ENCODE results near the gene COL13A1. TPM values are rescaled to one million over a fixed set of nuclear protein-coding genes. Genes with fewer than 3 reads are reported as not detected.

Gene COL13A1
- total RNA-seq, 6 donors from 2014 or later = 4.3 to 21.2 (median 10.4) TPM

GRCh38 chr10:69902835-69903535, 101.3 kb downstream of the COL13A1 start:
- H3K36me3 ChIP-seq = no peaks in the 10 kb centered on the region
- no peaks in the 10 kb centered on the region for H3K27me3 ChIP-seq
- ATAC-seq (ENCODE audit: low FRiP score in 2 of 2) (peak in 1 of 2 donors; percentile 52), DNase-seq (peak; percentile 58 to 66)
- TF ChIP-seq EP300 (IDR thresholded peaks at IDR 0.05) (no peak), POLR2AphosphoS5 (IDR thresholded peaks at IDR 0.05) (no peak), CTCF (IDR thresholded peaks at IDR 0.05) (no peak), POLR2A (IDR thresholded peaks at IDR 0.05) (no peak)
- 52 to 68% methylated on average over 3 to 7 of the region's 7 CpGs for WGBS, 2 donors
- H3K9me3 ChIP-seq = no peaks in the 10 kb centered on the region
- peaks cover 0 to 16% (median 13%) of the 10 kb centered on the region in 4 donors for H3K4me1 ChIP-seq
- no peak overlapping the region for H3K4me3 ChIP-seq
- H3K27ac ChIP-seq = peak overlapping the region in 3 of 4 donors; percentile 4 to 50 (median 49)

GRCh38 chr10:69904533-69904932, 102.8 kb downstream of the COL13A1 start:
- Histone ChIP-seq H3K36me3 (no peaks in the 10 kb centered on the region), H3K27ac (no peak overlapping the region), H3K9me3 (no peaks in the 10 kb centered on the region), H3K27me3 (no peaks in the 10 kb centered on the region), H3K4me1 (peaks cover 0 to 16% (median 13%) of the 10 kb centered on the region in 4 donors), H3K4me3 (no peak overlapping the region)
- ATAC-seq (ENCODE audit: low FRiP score in 2 of 2) (no peak), DNase-seq (no peak)
- 72 to 86% methylated on average over 5 of the region's 5 CpGs for WGBS, 2 donors
- TF ChIP-seq EP300 (IDR thresholded peaks at IDR 0.05) (no peak), POLR2A (IDR thresholded peaks at IDR 0.05) (no peak), POLR2AphosphoS5 (IDR thresholded peaks at IDR 0.05) (no peak), CTCF (IDR thresholded peaks at IDR 0.05) (no peak)

- ATAC-seq (ENCODE audit: low FRiP score in 2 of 2) = no peak
- WGBS, 2 donors = 93% methylated on average over 4 of the region's 4 CpGs
- no peak for TF ChIP-seq CTCF (IDR thresholded peaks at IDR 0.05)
- Histone ChIP-seq H3K27ac (no peak overlapping the region), H3K27me3 (no peaks in the 10 kb centered on the region), H3K4me1 (peaks cover 5 to 16% (median 14%) of the 10 kb centered on the region in 4 donors), H3K36me3 (no peaks in the 10 kb centered on the region), H3K9me3 (no peaks in the 10 kb centered on the region), H3K4me3 (no peak overlapping the region)
- DNase-seq = no peak
Observed at GRCh38 chr10:69906425-69906824, 104.7 kb downstream of the COL13A1 start.

GRCh38 chr10:69907517-69907916, 105.8 kb downstream of the COL13A1 start:
- Histone ChIP-seq H3K27me3 (no peaks in the 10 kb centered on the region), H3K9me3 (no peaks in the 10 kb centered on the region), H3K4me1 (peaks cover 13 to 19% (median 15%) of the 10 kb centered on the region in 4 donors), H3K4me3 (no peak overlapping the region), H3K27ac (no peak overlapping the region), H3K36me3 (no peaks in the 10 kb centered on the region)
- ATAC-seq (ENCODE audit: low FRiP score in 2 of 2) (no peak), DNase-seq (no peak)
- TF ChIP-seq POLR2A (IDR thresholded peaks at IDR 0.05) (no peak), CTCF (IDR thresholded peaks at IDR 0.05) (no peak), EP300 (IDR thresholded peaks at IDR 0.05) (no peak), POLR2AphosphoS5 (IDR thresholded peaks at IDR 0.05) (no peak)
- 95 to 96% methylated on average over 4 of the region's 4 CpGs for WGBS, 2 donors

- no peaks in the 10 kb centered on the region for H3K36me3 ChIP-seq
- H3K4me3 ChIP-seq = no peak overlapping the region
- no peak for ATAC-seq (ENCODE audit: low FRiP score in 2 of 2)
- WGBS, 2 donors = 82 to 89% methylated on average over 6 of the region's 6 CpGs
- H3K4me1 ChIP-seq = peaks cover 14 to 21% (median 19%) of the 10 kb centered on the region in 4 donors
- TF ChIP-seq EP300 (IDR thresholded peaks at IDR 0.05) (no peak), POLR2A (IDR thresholded peaks at IDR 0.05) (no peak), POLR2AphosphoS5 (IDR thresholded peaks at IDR 0.05) (no peak), CTCF (IDR thresholded peaks at IDR 0.05) (no peak)
- no peaks in the 10 kb centered on the region for H3K27me3 ChIP-seq
- DNase-seq = no peak
- H3K9me3 ChIP-seq = no peaks in the 10 kb centered on the region
- H3K27ac ChIP-seq = no peak overlapping the region
Observed at GRCh38 chr10:69908124-69908523, 106.4 kb downstream of the COL13A1 start.

Measured in upper lobe of left lung (tissue), 6 donors.